NOMO-1 treated with dmso at 0.1 percent for 144 hours (cell line): ENCODE results near the gene ELMO1.
A peak's percentile ranks its signal among the peaks of the same experiment; 100 is the strongest.

Source experiments
- DNase-seq: peaks from one replicate; lab custom pipeline; 2025; ENCODE audit not compliant: unreplicated experiment; lab: John Stamatoyannopoulos, UW

ELMO1 gene

GRCh38 chr7:37234334-37234733, 214.3 kb downstream of the ELMO1 start:
- no peak for DNase-seq

GRCh38 chr7:37231613-37232012, 217.1 kb downstream of the ELMO1 start:
- DNase-seq, result no peak

DNA sequence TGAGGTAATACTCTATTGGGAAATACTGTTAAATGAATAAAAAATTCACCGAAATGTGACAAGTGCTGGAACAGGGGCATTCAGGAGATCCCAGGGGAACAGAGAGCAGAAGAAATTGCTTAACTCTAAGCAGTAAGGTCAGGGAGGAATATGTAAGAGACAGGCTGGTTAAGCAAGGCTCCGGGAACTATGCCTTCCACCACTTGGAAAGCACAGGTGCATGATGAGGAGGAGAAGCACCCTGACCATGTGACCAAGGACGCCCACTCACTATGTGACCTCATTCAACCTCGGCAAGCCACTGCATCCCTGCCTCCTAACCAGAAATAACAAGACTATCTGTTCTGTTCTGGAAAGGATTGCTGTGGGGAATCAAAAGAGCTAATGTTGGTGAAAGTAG, 218.4 kb downstream of the ELMO1 start:
- no peak for DNase-seq

DNA sequence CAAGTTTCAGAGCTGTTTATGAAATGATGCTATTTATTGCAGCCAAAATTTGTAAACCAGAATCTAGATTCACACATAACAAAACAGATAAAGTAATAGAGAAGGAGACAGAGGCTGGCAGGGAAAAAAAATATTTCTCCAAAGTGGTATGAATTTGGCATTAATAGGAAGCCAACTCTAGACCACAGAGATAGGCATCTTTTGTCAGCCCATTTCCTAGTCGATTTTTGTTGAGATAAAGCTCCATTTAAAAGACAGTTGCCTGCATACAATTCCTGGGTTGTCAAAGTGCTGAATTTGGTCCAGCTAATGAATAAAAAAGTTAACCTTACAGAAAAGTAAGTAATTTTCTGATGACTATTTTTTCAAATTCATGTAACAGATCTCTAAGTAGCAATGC, 219.3 kb downstream of the ELMO1 start:
- DNase-seq, result no peak

DNA sequence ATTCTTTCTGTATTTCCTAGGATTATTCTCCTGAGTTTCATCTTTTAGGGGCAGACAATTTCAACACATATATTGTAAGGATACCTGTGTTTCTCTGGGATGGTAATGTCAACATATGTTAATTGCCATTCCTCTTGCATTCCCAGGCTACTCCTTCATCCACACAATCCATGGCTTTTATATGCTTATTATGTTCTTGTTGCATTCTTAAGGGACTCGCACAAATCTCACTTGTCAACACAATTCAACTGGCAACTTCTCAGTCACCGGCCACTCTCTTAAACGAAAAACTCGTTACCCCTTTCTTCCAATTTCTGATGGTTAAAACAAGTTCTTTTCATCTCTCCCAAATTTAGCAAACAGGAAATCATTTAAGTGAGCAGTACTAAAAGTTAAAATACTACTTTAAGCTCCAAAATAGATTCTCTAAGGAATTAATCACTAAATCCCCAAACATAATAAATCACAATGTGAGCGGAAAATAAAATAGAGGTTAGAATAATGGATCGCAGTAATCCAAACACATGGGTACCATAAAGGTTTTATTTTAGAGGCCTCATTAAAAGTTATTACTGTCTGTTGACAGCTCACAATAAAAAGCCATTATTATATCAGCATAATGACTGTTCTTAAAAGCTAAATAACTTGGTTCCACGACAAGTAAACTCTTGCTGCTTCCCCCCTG, 223.2 kb downstream of the ELMO1 start:
- DNase-seq, result no peak

DNA sequence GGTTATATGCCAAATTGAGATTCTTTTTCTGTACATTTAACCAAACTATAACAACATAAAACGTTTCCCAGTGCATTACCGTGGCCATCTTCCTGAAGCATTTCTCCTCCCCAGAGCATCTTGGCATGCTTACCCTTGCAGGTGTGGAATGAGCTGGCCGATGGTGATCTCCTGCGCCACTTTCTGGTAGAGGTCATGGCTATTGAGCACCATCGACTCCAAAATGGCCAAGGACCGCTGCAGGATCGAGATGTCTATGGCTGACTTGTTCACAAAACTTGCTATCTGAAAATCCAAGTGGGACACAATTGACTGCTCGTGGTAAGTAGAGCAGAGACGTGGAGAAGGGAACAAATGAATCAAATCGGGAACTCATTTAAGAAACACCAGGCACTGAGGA, 223.9 kb downstream of the ELMO1 start:
- DNase-seq, result no peak

- DNase-seq, result no peak
These were observed 228.0 kb downstream of the ELMO1 start for GRCh38 chr7:37220664-37221063.

- DNase-seq, result no peak
These were observed 229.7 kb downstream of the ELMO1 start for GRCh38 chr7:37218956-37219355.

- DNase-seq, result no peak
These were observed 231.7 kb downstream of the ELMO1 start for GRCh38 chr7:37216923-37217322.

GRCh38 chr7:37216156-37216852, 232.4 kb downstream of the ELMO1 start:
- no peak for DNase-seq

GRCh38 chr7:37215290-37215923, 233.3 kb downstream of the ELMO1 start:
- no peak for DNase-seq

DNA sequence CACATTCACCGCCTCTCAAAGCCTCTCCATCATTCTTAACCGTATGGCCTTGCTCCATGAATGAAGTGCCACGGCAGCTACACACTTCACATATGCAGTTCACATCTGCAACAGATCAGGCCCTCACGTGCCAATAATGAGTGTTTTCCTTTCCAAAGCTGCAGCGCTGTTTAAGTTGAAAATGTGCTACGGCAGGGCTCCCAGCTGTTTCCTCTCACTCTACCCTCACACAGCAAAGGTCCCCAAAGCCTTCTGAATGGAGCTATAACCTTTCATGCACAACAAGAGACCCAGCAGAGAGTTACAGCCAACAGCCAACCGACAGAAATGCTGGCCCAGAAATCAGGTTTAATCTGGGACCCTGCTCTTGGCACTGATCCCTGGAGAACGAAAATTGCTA, 236.1 kb downstream of the ELMO1 start:
- no peak for DNase-seq

DNA sequence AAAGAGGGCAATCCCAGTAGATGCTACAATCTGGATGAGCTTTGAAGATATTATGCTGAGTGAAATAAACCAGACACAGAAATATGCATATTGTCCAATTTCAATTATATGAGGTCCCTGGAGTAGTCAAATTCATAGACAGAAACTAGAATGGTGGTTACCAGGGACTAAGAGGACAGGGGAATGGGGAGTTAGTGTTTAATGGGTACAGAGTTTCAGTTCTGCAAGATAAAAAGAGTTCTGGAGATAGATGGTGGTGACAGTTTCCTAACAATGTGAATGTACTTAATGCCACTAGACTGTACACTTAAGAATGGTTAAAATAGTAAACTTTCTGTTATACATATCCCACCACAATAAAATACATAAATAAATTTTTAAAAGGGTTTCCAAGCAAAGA, 236.6 kb downstream of the ELMO1 start:
- DNase-seq, result no peak

GRCh38 chr7:37211097-37211880, 237.4 kb downstream of the ELMO1 start:
- no peak for DNase-seq

DNA sequence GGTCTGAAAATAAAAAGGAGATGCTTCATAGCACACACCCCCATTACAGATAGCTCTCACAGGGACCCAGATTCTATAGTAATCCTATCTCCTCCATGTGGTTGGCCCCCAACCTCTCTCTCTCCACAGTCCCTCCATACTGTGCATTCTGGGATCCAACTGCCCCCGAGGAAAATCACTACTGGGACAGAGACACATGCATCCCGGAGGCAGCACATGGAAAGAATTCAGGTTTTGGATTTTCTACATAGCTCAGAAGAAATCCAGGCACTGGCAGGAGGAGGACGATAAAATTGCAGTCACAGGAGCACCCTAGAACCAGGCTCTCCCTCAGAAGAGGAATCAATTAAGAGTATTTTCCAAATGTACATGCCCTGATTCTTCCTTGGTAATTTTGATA, 239.5 kb downstream of the ELMO1 start:
- DNase-seq, result no peak

GRCh38 chr7:37208528-37208927, 240.1 kb downstream of the ELMO1 start:
- DNase-seq, result peak; percentile 1

DNA sequence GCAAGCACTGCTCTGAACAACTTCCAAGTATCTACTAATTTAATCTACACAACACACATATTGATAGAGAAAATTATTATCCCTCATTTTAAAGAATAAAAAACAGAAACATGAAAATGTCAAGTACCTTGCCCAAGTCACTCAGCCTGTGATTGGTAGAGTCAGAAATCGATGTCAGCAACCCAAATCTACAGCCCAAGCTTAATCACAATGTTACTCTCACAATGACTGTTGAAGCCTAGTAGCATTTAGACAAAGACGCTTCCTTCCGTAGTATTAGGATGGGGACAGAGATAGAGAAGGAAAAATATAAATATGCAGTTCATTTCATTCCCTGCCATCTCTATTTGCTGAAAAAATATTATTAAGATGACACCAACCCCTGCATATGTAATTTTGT, 242.5 kb downstream of the ELMO1 start:
- DNase-seq, result no peak

DNA sequence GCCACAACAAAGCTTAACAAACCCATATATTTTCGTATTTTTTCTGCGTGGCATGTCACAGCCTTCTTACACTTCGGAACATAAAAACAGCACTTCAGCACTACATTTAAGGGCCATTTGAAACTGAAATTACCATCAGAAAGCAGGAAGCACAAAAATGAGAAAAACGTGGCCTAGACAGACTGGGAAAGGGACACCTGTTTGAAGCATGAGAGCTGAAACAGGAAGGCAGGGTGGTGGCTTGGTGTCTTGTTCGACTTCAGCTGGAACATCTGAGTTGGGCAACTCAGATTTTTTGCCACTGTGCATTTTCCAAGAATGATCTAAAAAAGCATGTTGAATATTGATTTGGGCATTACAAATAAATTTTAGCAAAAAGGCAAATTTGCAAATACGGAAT, 243.2 kb downstream of the ELMO1 start:
- DNase-seq, result no peak

- no peak for DNase-seq
These were observed 246.8 kb downstream of the ELMO1 start for GRCh38 chr7:37201876-37202198.

DNA sequence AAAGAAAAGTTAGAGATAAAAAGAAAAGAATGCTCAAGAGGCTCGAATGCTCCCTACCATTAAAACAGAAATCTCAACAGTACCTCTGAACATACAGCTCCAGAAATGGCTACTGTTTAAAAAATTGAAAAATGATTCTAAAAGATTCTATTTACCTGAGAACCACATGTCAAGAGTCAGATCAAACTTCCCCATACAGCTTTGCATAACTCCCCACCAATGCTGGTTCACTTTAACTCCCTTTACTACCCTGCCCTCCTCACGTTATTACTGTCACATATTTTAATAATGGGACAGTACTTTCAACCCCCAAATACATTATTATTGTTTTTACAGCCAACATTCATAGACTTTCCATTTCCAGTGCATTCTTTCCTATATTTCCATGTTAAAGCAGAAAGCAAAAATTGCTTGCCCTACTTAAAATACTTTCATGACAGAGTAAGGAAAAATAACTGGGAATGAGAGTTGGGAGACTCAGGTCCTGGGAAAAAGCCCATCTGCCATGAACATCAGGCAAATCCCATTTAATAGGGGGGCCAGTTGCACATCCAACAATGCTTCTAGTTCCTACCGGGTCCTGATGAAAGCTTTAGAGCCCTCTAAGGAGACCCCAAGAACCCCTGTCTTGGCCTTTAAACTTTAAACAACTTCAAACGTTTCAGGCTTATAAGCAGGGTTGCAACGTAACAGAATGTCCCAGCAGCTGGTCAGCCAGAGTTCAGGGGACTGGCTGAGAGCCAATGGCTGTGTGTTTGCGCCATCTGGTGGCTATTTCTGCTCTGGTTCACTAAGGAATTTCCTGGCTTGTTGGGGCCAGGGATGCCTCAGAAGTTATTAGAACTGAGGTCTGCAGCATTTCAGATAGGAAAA, 247.4 kb downstream of the ELMO1 start:
- peak; percentile 21 for DNase-seq
